Stomach (tissue), 9 donors: ENCODE results near the gene COL11A1. TPM values are rescaled to one million over a fixed set of nuclear protein-coding genes. Genes with fewer than 3 reads are reported as not detected.

Source experiments
- DNase-seq, 2 donors: peaks; one replicate each; pipeline versions ENCODE4 v3.0.0 to v3.0.0-alpha.2; 2013 to 2019
- H3K27ac ChIP-seq, 5 donors: fragments of 200-600 bp in 4 of 5; sonication (generic) in 4 of 5; one replicate each; pipeline ENCODE4 v1.5.1; 2013 to 2019; ENCODE audit warnings: mild to moderate bottlenecking in 1 of 5, moderate library complexity in 1 of 5
- H3K27me3 ChIP-seq, 3 donors: fragments of 200-600 bp; sonication (generic); one replicate each; pipeline ENCODE4 v1.5.1; 2017 to 2019; ENCODE audit warnings: mixed run types in 1 of 3
- H3K36me3 ChIP-seq, 4 donors: fragments of 200-600 bp; sonication (generic); 1 replicate in 3 of 4; 2 replicates in 1 of 4; pipeline ENCODE4 v1.5.1; 2016 to 2019
- H3K4me1 ChIP-seq, 4 donors: fragments of 200-600 bp; sonication (generic); one replicate each; pipeline ENCODE4 v1.5.1; 2016 to 2019
- H3K4me3 ChIP-seq, 4 donors: fragments of 200-600 bp; sonication (generic) in 3 of 4; one replicate each; pipeline ENCODE4 v1.5.1; 2016 to 2019; ENCODE audit warnings: mild to moderate bottlenecking in 1 of 4
- H3K9me3 ChIP-seq, 4 donors: fragments of 200-600 bp; sonication (generic); one replicate each; pipeline ENCODE4 v1.5.1; 2016 to 2019
- CTCF ChIP-seq, 7 experiments: fragments of 450-650 bp in 4 of 7; fragments of 200-600 bp in 3 of 7; sonication (generic) in 3 of 7; IDR thresholded peaks; one replicate each; pipeline ENCODE4 v1.5.1; 2016 to 2019; ENCODE audit warnings: antibody characterized with exemption in 7 of 7, control low read depth in 2 of 7, mild to moderate bottlenecking in 1 of 7
- EP300 ChIP-seq: sonication (generic); formaldehyde crosslinking; IDR thresholded peaks from one replicate; pipeline ENCODE4 v1.6.1; 2017; ENCODE audit warnings: antibody characterized with exemption
- POLR2A ChIP-seq, 4 donors: fragments of 450-650 bp; IDR thresholded peaks; one replicate each; pipeline ENCODE4 v1.6.1; 2016; ENCODE audit warnings: antibody characterized with exemption in 4 of 4, control low read depth in 2 of 4, mild to moderate bottlenecking in 1 of 4, moderate library complexity in 1 of 4
- POLR2AphosphoS5 ChIP-seq, 3 donors: sonication (generic); formaldehyde crosslinking; IDR thresholded peaks; one replicate each; pipeline ENCODE4 v1.6.1; 2016; ENCODE audit warnings: antibody characterized with exemption in 3 of 3
- WGBS, 5 donors: extraction: QIAGEN DNeasy Blood & Tissue Kit in 3 of 5; methylation state at CpG; one replicate each; pipeline versions ENCODE4 v1.1.5 to v1.1.7; 2013 to 2018; 5-methylcytosine and 5-hydroxymethylcytosine counted together
- intact Hi-C: fragments of 100-400 bp; cut with DNase I; formaldehyde crosslinking; loops from one replicate; pipeline ENCODE4 v1.15.1; 2023; ENCODE audit warnings: low total_unique reads
- polyA plus RNA-seq, 3 donors: library from polyadenylated mRNA; stranded (reverse); fragments of 200-250 nt; gene quantifications; one replicate each; pipeline ENCODE4 v1.2.3, GENCODE V29; 2013
- total RNA-seq, 5 donors: library from RNA; depleted of rRNA; stranded (reverse); fragments of >200 nt; gene quantifications; one replicate each; pipeline versions ENCODE4 v1.1.0 to v1.2.3, GENCODE V29; 2014 to 2016
- donor health status: healthy with polysubstance abuse.
- donor health status: Bipolar disorder and iron deficiency.
- donor health status: healthy.

Gene COL11A1
- total and polyA plus RNA-seq, 8 donors: under 0.01 to 7.0 (median 0.29) TPM; not detected in 5

- H3K9me3 ChIP-seq: peaks cover 0 to 10% (median under 1%) of the 10 kb centered on the region in 4 donors
- H3K4me1 ChIP-seq: no peaks in the 10 kb centered on the region
- intact Hi-C loops: no loop called here
- no peak overlapping the region for H3K4me3 ChIP-seq
- DNase-seq: no peak
- H3K27ac ChIP-seq: no peak overlapping the region
- 46 to 52% (median 48%) methylated on average over 2 of the region's 2 CpGs for WGBS, 5 donors
- TF ChIP-seq POLR2A (IDR thresholded peaks at IDR 0.05) (no peak), POLR2AphosphoS5 (IDR thresholded peaks at IDR 0.05) (no peak), EP300 (no peak), CTCF (IDR thresholded peaks at IDR 0.05) (no peak)
- no peaks in the 10 kb centered on the region for H3K27me3 ChIP-seq
- no peaks in the 10 kb centered on the region for H3K36me3 ChIP-seq
Observed at GRCh38 chr1:102863704-102864103, 244.6 kb downstream of the COL11A1 start.

GRCh38 chr1:102861247-102861646 lies 247.1 kb downstream of the COL11A1 start:
- TF ChIP-seq POLR2AphosphoS5 (IDR thresholded peaks at IDR 0.05): no peak
- TF ChIP-seq CTCF (IDR thresholded peaks at IDR 0.05): no peak
- no peak for TF ChIP-seq EP300
- TF ChIP-seq POLR2A (IDR thresholded peaks at IDR 0.05): no peak
- Histone ChIP-seq H3K36me3 (no peaks in the 10 kb centered on the region), H3K9me3 (peaks cover 0 to 8% (median 1%) of the 10 kb centered on the region in 4 donors), H3K27me3 (no peaks in the 10 kb centered on the region), H3K27ac (no peak overlapping the region), H3K4me3 (no peak overlapping the region), H3K4me1 (no peaks in the 10 kb centered on the region)
- intact Hi-C loops: no loop called here
- 47 to 67% (median 61%) methylated on average over 3 of the region's 3 CpGs for WGBS, 5 donors
- no peak for DNase-seq

GRCh38 chr1:102858695-102859094 lies 249.6 kb downstream of the COL11A1 start:
- Histone ChIP-seq H3K4me3 (no peak overlapping the region), H3K27ac (no peak overlapping the region), H3K27me3 (no peaks in the 10 kb centered on the region), H3K36me3 (no peaks in the 10 kb centered on the region), H3K9me3 (peaks cover 0 to 23% (median 13%) of the 10 kb centered on the region in 4 donors), H3K4me1 (no peaks in the 10 kb centered on the region)
- DNase-seq: no peak
- intact Hi-C loops: no loop called here
- TF ChIP-seq POLR2A (IDR thresholded peaks at IDR 0.05): no peak
- no peak for TF ChIP-seq EP300
- TF ChIP-seq CTCF (IDR thresholded peaks at IDR 0.05): no peak
- no peak for TF ChIP-seq POLR2AphosphoS5 (IDR thresholded peaks at IDR 0.05)

- TF ChIP-seq CTCF (IDR thresholded peaks at IDR 0.05): no peak
- no peak for TF ChIP-seq POLR2A (IDR thresholded peaks at IDR 0.05)
- TF ChIP-seq EP300: no peak
- Histone ChIP-seq H3K4me3 (no peak overlapping the region), H3K27me3 (no peaks in the 10 kb centered on the region), H3K27ac (no peak overlapping the region), H3K4me1 (no peaks in the 10 kb centered on the region), H3K9me3 (peaks cover 0 to 27% (median 16%) of the 10 kb centered on the region in 4 donors), H3K36me3 (no peaks in the 10 kb centered on the region)
- intact Hi-C loops: no loop called here
- no peak for DNase-seq
Observed at GRCh38 chr1:102857251-102857650, 251.1 kb downstream of the COL11A1 start.
